WERI-Rb-1 (cell line): ENCODE measurements around the gene ZFPM1.

ENCODE experiments used
- DNase-seq: peaks from one replicate; pipeline ENCODE4 v3.0.0-alpha.2; 2020
- H3K27ac ChIP-seq: fragments of 250-450 bp; sonication (Bioruptor Pico); 2 replicates; pipeline ENCODE4 v1.5.1; 2020; ENCODE audit warnings: mild to moderate bottlenecking, moderate library complexity
- H3K27me3 ChIP-seq: fragments of 250-450 bp; sonication (Bioruptor Pico); 2 replicates; pipeline ENCODE4 v1.5.1; 2021; ENCODE audit warnings: mild to moderate bottlenecking, low read depth, moderate library complexity; ENCODE audit not compliant: insufficient read depth, severe bottlenecking
- H3K36me3 ChIP-seq: fragments of 250-450 bp; sonication (Bioruptor Pico); 2 replicates; pipeline ENCODE4 v1.5.1; 2020; ENCODE audit warnings: mild to moderate bottlenecking, moderate library complexity
- H3K4me3 ChIP-seq: 2 replicates; pipeline ENCODE4 v1.5.1; 2011; ENCODE audit warnings: low read depth, mild to moderate bottlenecking, control low read depth, low read length
- H3K9me3 ChIP-seq: fragments of 250-450 bp; sonication (Bioruptor Pico); 2 replicates; pipeline ENCODE4 v1.5.1; 2021; ENCODE audit warnings: mild to moderate bottlenecking, moderate library complexity; ENCODE audit not compliant: severe bottlenecking
- TF ChIP-seq, protein P1 (sequence below): IDR thresholded peaks from 2 replicates; pipeline ENCODE4 v1.5.1; 2011; ENCODE audit warnings: low read depth, mild to moderate bottlenecking, control low read depth, inconsistent platforms, low read length

Gene ZFPM1

DNA sequence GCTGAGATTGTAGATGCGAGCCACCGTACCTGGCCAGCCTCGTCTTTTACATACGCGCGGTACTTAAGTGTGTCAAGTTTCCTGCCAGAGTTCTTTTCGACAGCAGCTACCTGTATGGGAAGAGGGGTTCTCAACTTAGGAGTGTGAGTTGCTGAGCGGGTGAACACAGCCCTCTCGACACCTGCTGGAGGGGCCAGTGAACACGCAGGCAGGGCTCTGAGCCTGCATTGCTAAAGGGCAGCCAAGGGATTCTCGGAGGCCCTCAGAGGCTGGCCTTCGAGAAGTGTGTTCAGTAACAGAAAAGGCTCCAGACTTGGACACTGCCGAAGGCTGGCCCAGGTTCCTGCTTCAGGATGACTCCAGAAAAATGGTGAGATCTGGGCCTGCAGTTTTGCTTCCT, 123.2 kb downstream of the ZFPM1 start:
- TF ChIP-seq, protein P1, sequence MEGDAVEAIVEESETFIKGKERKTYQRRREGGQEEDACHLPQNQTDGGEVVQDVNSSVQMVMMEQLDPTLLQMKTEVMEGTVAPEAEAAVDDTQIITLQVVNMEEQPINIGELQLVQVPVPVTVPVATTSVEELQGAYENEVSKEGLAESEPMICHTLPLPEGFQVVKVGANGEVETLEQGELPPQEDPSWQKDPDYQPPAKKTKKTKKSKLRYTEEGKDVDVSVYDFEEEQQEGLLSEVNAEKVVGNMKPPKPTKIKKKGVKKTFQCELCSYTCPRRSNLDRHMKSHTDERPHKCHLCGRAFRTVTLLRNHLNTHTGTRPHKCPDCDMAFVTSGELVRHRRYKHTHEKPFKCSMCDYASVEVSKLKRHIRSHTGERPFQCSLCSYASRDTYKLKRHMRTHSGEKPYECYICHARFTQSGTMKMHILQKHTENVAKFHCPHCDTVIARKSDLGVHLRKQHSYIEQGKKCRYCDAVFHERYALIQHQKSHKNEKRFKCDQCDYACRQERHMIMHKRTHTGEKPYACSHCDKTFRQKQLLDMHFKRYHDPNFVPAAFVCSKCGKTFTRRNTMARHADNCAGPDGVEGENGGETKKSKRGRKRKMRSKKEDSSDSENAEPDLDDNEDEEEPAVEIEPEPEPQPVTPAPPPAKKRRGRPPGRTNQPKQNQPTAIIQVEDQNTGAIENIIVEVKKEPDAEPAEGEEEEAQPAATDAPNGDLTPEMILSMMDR: no peak
- no peak for DNase-seq

DNA sequence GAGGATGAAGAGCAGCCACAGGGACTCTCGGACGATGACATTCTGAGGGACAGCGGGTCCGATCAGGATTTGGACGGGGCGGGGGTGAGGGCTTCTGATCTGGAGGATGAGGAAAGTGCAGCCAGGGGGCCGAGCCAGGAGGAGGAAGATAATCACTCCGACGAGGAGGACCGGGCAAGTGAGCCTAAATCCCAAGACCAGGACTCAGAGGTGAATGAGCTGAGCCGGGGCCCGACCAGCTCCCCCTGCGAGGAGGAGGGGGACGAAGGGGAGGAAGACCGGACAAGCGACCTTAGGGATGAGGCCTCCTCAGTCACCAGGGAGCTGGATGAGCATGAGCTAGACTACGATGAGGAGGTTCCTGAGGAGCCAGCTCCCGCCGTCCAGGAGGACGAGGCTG, 124.1 kb downstream of the ZFPM1 start:
- Histone ChIP-seq H3K27ac (no peak overlapping the region), H3K9me3 (no peaks in the 10 kb centered on the region), H3K27me3 (no peaks in the 10 kb centered on the region), H3K4me3 (no peak overlapping the region), H3K36me3 (peaks cover 8% of the 10 kb centered on the region)
- no peak for DNase-seq
- TF ChIP-seq, protein P1: no peak

More for the DNA sequence above, 123.2 kb downstream of the ZFPM1 start:
- no peak overlapping the region for H3K27ac ChIP-seq
- H3K36me3 ChIP-seq: peaks cover 8% of the 10 kb centered on the region
- H3K9me3 ChIP-seq: no peaks in the 10 kb centered on the region
- no peak overlapping the region for H3K4me3 ChIP-seq
- H3K27me3 ChIP-seq: no peaks in the 10 kb centered on the region

DNA sequence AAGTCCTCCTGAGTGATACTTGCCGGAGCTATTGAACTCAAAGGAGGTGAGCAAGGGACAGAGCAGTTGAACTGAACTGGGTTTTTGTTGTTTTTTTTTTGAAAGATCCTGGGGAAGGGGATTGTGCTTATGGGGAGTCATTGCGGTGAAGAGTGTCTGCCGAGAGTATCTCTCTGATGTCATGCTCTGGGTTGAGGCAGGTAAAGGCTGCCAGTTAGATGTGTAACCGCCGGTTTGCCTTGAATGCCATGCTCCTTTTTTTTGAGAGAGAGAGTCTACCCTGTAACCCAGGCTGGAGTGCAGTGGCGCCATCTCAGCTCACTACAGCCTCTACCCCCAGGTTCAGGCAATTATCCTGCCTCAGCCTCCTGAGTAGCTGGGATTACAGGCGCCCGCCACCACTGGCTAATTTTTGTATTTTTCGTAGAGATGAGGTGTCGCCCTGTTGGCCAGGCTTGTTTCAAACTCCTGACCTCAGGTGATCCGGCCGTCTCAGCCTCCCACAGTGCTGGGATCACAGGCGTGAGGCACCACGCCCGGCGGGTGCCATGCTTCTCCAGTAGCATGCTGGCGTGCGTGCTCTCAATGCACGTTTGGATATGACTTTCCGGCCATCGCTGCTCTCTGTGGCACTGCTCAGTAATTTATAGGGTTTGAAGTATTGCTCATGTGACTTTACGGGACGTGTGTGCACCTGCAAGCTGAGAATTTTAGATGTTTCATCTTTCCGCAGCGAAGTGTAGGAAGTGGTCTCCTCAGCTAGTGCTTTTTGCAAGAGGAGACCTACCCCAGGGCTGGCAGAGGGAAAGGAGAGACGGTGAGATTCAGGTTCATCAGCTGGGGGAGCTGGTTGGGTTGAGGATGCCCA, 125.6 kb downstream of the ZFPM1 start:
- peaks cover 2% of the 10 kb centered on the region for H3K36me3 ChIP-seq
- H3K4me3 ChIP-seq: no peak overlapping the region
- no peak for DNase-seq
- TF ChIP-seq, protein P1: no peak
- no peaks in the 10 kb centered on the region for H3K27me3 ChIP-seq
- no peaks in the 10 kb centered on the region for H3K9me3 ChIP-seq
- H3K27ac ChIP-seq: no peak overlapping the region

DNA sequence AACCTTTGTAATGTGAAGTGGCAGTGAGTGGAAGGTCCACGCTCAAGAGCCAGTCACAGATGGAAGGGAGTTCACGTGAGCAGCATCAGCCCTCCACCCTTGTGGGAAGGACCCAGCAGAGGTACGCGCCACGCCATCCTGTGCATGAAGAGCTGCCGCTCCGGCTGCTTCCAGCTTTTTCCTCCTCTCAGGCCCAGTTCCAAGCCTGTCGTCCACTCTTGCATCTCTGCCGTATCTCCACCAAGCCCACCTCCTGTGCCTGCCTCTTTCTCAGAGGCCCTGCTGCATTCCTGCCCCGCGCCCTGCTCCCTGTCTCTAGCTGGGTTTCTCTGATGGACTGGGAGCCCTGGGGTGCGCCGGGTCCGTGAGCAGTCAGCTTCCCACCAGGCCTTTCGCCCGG, 127.3 kb downstream of the ZFPM1 start:
- Histone ChIP-seq H3K36me3 (peaks cover 2% of the 10 kb centered on the region), H3K4me3 (no peak overlapping the region), H3K27ac (no peak overlapping the region), H3K27me3 (no peaks in the 10 kb centered on the region), H3K9me3 (no peaks in the 10 kb centered on the region)
- TF ChIP-seq, protein P1: no peak
- DNase-seq: no peak

DNA sequence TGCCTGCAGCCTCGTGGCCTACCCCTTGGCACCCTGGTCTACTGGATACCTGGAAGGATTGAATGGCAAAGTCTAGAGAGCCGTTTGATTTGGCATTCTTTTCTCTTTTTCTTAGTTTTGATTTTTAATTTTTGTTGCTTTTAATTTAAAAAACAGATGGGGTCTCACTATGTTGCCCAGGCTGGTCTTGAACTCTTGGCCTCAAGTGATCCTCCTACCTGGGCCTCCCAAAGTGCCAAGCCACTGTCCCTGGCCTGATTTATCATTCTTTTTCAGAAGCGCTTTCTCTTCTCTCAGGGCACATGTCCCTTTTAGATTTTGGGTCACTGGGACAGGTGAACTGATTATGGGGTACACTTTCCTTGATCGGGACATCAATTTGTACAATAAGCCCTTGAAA, 128.0 kb downstream of the ZFPM1 start:
- TF ChIP-seq, protein P1: no peak
- H3K27me3 ChIP-seq: no peaks in the 10 kb centered on the region
- no peak for DNase-seq
- H3K36me3 ChIP-seq: peaks cover 2% of the 10 kb centered on the region
- H3K27ac ChIP-seq: no peak overlapping the region
- no peaks in the 10 kb centered on the region for H3K9me3 ChIP-seq
- H3K4me3 ChIP-seq: no peak overlapping the region
